ENCODE data around the gene VSNL1.

GRCh38 chr2:17543848-17544247 is 3.4 kb downstream of the VSNL1 start:
- no peak for TF ChIP-seq CTCF (IDR thresholded peaks at IDR 0.05; ENCODE audit: low read depth, low read length)
- no peak for TF ChIP-seq POLR2A (IDR thresholded peaks at IDR 0.05; ENCODE audit: extremely low read depth, insufficient read length)

Measured in NB4 (cell line).